Measurements from ENCODE around the gene HOXD12. TPM values are rescaled to one million over a fixed set of nuclear protein-coding genes. Genes with fewer than 3 reads are reported as not detected.

The HOXD12 gene
- polyA plus RNA-seq, 1 donor, result 0.32 TPM

DNA sequence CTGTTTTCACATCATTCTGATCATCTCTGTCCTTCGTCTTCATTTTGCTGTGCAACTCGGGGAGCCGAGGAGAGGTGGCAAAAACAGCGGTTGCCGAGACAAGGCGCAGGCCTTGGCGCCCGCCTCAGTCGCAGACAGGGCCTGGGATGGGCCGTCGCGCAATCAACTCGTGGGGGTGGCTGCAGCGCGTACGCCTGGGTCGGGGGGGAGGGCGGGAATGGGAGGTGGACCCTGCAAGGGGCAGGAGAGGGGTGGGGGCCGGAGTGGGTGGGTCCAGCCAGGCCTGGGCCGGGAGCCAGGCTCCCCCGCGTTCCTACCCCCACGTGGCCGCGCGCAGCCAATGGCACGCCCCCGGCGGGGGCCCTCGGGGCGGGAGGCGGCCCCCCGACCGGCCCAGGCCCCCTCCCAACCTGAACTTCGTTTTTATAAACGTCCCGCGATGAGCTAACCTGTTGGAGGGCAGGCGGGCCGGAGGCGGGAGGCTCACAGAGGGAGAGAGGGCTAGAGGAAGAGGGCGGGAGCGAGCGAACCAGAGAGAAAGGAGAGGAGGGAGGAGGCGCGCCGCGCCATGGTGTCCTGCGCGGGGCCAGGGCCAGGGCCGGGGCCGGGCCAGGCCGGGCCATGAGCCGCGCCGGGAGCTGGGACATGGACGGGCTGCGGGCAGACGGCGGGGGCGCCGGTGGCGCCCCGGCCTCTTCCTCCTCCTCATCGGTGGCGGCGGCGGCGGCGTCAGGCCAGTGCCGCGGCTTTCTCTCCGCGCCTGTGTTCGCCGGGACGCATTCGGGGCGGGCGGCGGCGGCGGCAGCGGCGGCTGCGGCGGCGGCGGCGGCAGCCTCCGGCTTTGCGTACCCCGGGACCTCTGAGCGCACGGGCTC is 7.1 kb upstream of the HOXD12 start, which contains the start of gene HOXD13:
HOXD13 (plus strand) TSS at position 452 of the 875 bp plus-strand sequence; CDS start at position 622, 170 bp downstream.
- DNase-seq, result no peak

DNA sequence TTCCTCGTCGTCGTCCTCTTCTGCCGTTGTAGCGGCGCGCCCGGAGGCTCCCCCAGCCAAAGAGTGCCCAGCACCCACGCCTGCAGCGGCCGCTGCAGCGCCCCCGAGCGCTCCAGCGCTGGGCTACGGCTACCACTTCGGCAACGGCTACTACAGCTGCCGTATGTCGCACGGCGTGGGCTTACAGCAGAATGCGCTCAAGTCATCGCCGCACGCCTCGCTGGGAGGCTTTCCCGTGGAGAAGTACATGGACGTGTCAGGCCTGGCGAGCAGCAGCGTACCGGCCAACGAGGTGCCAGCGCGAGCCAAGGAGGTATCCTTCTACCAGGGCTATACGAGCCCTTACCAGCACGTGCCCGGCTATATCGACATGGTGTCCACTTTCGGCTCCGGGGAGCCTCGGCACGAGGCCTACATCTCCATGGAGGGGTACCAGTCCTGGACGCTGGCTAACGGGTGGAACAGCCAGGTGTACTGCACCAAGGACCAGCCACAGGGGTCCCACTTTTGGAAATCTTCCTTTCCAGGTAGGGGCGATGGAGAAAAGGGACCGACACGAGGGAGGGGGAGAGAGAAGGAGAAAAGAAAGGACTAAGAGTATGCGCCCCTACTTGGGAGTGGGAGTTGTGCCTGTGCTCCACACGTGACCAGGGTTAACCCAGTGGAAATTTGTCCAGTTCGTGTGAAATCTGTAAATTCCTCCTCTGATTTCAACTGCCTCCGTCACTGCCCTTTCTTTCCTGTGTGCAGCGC is 6.3 kb upstream of the HOXD12 start:
- DNase-seq, result no peak

DNA sequence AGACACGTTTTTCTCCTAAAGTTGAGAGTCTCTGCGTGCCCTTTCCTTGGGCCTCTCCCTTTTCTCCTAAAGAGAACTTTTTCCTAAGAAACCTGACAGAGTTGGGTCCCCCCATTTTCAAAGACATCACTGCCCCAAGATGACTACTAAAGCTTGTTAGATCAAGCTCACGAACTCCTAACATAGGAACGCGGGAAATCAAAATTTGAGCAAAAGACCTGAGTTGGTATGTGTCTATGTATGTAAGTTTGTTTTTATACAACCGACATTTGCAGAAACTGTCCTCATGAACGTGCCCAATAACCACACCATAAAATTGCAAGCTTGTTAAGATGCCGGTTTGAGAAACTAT is 5.7 kb upstream of the HOXD12 start:
- no peak for DNase-seq

DNA sequence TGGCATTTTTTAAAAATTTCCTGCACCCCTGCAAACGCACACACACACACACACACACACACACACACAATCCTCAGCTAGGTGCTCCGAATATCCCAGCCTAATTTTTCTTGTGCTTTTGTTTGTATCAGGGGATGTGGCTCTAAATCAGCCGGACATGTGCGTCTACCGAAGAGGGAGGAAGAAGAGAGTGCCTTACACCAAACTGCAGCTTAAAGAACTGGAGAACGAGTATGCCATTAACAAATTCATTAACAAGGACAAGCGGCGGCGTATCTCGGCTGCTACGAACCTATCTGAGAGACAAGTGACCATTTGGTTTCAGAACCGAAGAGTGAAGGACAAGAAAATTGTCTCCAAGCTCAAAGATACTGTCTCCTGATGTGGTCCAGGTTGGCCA is 5.2 kb upstream of the HOXD12 start:
- DNase-seq, result no peak

DNA sequence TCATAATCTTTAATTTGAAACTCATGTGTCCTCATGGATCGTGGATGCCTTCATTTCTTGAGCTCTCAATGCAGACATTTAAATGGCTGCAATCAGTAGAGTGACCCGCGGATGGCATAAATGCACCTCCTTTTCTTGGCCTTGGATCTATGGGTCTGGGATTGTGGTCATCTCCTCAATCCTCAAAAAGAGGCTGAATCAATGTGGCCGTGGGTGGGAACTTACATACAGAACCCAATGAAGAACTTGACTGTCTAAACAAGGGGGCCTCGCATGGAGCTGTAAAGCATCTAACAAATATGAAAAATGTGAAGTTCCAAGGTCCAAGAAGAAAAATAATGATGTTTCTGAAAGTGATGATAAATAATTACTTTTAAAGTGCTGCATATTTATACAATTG is 4.2 kb upstream of the HOXD12 start:
- no peak for DNase-seq

DNA sequence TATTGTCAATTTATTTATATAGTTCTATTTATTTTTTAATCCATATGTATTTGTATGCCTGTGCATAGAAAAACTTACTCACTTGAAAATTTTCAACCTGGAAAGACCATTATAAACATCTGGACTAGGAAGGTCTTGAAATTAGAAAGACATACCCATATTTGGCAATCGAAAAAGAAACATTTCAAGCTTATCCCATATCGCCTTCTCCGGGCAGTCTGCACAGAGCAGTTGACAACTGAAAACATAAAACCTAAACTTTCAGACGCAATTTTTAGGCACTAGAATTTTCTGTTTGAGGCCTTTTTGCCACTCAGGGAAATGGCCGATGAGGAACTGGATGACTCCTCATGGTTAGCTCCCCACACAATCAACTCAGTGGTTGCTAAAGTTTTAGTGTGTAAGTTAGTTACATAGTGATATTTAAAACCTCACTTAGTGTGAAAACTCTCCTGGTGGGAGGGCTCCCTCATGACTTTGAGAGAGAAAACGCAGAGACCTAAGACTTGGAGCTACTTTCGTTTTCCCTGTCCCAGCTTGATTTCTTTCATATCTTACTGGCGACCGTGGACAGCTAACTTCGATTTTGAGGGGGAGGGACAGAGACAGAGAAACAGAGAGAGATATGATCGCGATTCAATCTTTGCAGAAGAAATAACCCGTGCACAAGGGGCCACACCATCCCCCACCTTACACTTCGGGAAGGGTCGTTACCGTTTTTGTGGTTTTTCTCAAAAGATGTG is 3.2 kb upstream of the HOXD12 start:
- DNase-seq, result no peak

DNA sequence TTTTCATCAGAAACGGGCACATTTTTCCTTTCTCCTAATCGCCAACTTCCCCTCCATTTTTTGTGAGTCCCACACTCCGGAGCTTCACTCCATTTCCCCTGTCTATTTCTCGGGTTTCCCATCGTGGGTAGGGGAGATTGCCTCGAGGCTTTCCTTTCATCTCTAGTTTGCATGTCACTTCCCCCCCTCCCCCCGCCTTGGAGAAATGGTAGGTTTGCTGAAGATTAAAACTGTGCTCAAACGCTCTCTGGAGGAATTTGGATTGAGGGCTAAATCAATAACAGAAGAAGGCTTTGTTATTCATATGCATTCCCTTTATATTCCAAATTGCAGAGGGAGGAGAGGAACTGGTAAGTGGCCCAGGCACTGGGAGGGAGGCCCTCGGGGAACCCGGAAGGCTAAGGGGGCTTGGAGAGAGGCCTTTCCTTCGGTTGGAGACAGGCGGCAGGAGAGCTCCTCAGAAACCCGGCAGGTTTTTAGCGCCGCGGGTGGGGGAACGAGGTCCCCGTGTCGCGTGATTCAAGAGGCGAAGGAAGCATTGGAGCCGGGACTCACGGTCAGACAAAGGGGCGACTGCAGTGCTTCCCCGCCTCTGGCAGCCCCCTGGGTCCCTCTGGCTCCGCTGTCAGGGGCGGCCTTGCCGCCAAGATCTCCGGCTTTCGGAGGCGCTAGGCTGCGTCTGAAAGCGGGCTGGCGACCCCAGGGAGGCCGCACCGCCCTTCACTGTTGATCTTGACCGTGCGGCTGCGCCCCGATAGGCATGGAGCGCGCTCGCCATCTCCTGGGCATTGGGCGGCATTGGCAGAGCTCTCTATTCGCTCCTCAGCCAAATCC is 2.4 kb upstream of the HOXD12 start:
- DNase-seq, result no peak

DNA sequence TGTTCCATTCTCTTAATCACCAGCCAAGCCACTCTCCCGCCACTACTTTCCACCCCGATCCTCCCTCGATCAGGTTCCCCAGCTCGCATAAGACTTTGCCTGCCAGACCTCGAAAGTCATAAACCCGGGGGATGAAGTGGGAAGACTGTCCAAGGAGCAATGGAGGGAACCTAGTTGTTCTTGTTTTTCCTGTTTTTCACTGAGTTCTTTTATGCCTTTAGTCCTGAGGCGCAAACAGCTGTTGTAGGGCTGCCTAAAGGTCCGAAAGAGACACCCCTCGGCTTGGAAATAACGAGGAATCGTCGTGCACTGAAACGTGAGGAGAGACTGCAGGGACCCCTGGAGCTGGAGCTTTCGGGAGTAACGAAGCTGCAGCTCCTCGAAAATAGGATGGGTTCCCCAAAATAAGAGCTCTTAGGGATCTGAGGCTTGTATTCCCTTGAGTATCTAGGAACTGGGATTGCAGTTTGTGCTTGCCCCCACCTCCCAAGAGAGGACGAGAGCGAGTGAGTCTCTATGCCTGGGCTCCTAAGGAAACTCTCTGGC is 1.7 kb upstream of the HOXD12 start:
- no peak for DNase-seq

DNA sequence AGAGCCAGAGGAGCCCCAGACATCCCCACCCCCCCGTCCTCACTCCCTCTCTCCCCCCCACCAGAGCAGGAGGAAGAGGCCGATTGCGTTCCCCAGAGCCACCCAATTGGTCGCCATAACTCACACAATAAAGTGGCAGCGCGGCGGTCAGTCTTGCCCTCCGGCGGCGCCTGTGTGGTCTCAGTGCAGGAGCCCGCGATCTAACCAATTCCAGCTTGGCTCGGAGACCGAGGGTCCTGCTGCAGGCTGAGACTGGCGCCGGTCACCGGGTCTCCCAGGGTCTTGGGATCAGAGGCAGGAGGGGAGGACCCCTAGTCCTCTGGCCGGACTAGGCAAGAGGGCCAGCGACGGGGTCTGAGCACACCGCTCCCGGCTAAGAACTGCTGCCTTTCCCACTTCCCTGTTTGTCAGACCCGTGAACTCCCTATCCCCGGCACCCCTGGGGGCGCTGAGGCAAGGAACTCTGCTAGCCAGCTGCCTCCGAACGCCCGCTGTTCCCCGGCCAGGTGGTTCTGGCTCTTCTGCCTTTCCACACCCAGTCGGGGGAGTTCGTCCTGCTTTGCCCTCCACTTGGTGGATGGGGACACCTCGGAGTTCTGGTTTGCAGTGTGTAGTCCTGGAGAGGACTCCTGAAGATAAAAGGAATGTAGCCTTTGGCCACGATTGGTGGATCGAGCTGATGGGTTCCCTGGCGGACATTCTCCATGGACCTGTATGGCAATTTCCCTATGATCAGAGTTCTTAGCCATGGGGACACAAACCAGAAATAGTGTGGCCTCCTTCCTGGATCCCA is 1.0 kb upstream of the HOXD12 start:
- DNase-seq, result no peak

DNA sequence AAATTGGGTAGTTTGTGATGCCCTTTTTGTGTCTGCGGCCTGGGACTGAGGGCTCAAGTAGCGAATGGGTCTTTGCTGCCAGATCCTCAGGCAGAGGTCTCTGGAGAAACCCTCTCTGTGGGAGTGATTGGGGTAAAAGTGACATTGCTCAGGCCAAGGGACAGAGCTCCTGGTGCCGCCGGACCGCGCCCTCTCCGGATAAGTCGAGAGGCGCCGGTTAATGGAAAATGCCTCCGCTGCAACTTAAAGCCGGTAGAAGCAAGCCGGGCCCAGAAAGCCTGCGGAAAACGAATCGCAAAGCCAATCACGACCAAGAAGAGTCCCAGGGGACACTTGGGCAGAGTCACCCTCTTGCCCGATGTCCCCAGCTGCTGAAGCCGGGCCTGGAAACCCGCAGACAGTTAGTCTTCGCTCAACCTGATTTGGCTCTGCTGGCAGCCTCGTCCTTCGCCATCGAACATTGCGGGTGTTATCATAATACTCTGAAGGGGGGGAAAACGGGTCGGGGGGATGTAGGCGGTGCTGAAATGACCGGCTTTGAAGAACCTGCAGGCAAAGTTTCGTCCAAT is 352 bp upstream of the HOXD12 start:
- no peak for DNase-seq

DNA sequence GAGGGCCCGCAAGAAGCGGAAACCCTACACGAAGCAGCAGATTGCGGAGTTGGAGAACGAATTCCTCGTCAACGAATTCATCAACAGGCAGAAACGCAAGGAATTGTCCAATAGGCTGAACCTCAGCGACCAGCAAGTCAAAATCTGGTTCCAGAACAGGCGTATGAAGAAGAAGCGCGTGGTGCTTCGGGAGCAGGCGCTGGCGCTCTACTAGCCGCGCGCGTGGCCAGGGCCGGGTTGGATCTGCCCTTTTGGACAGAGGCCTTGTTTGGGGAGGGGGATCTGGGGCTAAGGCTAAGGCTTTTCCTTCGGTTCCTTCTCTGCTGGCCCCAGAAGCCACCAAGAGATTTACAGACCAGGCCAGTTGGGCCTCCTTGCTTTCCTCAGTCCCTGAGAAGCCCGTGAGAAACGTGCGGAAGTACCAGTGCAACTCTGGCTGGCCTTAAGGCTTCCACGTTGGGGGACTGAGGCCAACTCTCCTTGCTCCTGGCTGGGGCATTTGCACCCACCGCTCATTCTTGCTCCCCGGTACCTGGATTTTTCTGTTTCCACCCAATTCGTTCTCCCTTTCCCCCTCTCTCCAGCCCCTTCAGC is 1.0 kb downstream of the HOXD12 start:
- DNase-seq, result no peak

DNA sequence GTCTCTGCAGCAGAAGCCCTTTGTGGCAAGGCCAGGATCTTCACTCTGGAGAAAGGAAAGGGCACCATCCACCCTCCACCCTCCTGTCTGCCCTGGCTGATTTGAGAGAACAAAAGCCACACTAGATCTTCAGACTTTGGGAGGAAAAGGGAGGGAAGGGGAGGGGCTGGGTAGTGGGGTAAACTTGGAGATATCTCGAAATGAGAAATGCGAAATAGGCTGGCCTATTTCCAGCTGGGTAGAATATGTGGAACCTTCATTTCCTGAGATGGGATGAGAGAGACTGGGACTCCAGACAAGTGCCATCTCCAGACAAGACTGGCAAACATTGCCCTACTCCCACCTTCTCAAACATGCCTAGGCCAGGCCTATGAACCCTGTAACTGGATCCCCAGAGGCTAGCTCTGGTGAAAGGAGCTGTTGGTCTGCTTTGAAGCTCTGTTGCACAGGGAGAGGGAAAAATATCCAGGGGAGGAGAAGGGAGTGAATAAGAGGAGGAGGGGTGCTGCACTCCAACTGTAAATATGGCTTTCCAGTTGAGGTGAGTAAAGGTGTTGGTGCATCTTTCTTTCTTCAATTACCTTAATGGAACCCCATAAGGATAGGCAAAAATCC is 1.7 kb downstream of the HOXD12 start:
- DNase-seq, result no peak

DNA sequence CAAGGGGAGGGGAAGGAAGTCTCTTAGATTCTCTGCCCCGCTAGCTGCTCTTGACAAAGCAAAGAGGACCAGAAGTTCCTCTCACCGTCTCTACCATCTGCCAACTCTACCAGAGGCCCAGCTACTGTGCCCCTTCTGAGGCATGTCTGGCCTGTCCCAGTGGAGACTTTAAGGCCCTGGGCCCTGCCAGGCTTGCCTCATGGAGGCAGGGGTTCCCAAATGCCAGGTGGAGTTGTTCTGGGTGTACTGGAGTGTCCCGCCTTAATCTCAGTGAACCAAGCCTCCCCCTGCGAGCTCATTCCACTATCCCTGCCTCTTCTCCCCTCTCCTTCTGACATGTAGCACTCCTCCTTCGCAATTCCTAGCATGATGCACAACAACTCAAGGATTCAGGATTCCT is 2.2 kb downstream of the HOXD12 start:
- no peak for DNase-seq

DNA sequence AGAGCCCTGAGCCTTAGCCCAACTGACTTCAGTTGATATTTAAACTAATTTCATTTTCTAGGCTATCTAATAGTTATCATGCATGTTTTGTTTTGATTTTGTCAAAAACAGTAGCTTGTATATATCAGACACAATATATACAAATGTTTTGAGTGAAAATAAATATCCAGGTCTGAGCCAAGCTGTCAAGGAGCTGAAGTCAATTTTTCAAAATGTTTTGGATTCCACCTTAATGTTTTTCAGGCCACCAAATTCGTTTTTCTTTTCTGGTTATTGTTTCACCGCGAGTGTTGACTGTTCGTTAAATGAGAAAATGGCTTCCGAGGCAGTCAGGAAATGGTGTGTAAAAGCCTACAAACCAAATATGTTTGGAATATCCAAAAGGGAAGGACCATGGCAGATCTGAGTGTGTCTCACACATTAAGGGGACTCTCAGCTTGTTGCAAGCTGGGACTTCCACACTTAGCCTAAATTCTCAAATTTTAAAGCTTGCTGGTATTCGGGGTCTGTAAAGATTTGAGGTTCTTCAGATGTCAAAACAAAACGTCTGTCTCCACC is 2.8 kb downstream of the HOXD12 start:
- DNase-seq, result no peak

DNA sequence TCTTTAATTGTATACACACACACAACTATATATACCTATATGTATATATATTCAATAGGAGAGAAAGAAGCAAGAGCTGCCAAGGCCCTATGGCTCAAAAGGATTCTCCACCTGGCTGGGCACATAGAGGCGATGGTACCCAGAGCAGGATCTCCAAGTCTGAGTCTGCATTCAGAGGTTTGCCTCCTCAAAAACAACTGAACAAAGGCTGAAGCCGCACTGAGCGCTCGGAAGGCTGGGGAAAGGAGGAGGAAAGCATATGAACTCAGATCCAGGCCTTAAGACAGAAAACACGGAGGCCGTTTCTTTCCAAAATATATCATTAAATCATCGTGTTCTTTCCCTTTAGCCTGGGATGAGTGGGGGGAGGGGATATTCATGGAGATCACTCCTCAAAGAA is 3.6 kb downstream of the HOXD12 start:
- no peak for DNase-seq

DNA sequence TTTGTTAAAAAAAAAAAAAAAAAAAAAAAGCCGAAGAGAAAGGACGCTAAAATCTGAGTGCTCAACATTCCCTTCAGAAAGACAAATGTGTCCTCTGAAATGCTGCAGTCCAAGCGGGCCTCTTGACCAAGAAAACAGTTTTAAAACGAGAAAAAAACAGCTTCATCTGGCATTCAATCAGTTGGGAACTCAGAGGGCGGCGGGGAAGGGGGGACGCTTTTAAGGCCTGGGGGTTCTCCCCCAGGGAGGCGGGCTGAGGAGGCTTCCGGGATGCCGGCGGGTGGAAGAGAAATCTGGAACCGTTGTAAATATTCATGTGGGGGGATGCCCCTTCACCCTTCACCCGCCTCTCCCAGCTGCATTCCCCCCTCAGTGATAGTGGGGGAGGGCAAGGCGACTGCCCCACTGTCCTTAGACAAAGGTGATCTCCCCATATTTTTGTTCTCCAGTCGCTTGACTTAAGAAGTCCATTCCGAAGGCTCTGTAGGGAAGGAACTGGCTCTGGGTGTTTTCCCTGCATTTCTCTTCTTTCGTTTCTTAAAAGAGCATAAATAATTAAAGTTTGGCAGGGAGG is 4.2 kb downstream of the HOXD12 start:
- no peak for DNase-seq

DNA sequence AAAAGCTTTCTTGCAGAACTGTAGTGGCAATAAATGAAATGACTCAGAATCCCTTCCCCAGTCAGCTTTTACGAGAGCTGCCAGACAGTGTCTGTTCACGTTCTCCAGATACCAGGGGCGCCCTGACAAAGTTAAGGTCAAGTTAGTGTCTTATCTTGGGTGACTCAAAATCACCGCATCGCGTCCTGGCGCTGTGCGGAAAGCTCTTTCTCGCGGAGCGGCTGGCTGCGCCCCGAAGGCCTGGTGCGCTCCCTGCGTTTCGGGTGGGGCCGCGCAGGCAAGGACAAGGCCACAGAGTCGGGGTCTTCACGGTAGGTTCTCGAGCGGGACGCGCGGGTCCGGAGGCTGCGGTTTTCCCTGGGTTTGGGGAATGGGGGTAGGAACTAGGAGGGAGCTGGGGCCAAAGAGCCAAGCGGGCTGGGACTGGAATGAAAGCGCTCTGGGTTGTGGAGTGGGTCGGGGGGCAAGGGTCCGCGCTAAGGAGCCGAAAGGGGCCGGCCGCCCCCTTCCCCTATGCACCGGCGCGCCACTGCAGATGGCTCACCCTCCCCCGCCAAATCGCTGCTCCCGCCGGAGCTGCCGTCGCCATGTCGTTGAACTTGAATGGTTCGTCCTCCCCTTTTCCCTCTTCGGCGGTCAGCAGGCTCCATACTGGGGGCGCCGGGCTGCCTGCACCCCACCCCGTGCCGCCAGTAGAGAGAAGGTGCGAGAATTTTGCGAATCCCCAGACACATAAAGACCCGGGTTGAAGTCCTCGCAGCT is 4.9 kb downstream of the HOXD12 start:
- DNase-seq, result no peak
